ENCODE results near the gene LRRC7.

The LRRC7 gene

GRCh38 chr1:70048336-70049094, 480.8 kb downstream of the LRRC7 start:
- DNase-seq: no peak

- no peak for DNase-seq
Observed at GRCh38 chr1:70051926-70052325, 484.2 kb downstream of the LRRC7 start.

- no peak for DNase-seq
Observed at GRCh38 chr1:70057500-70057899, 489.8 kb downstream of the LRRC7 start.

- no peak for DNase-seq
Observed at GRCh38 chr1:70061231-70061630, 493.5 kb downstream of the LRRC7 start.

GRCh38 chr1:70063861-70064260, 496.1 kb downstream of the LRRC7 start:
- no peak for DNase-seq

- DNase-seq: no peak
Observed at GRCh38 chr1:70066711-70067110, 499.0 kb downstream of the LRRC7 start.

GRCh38 chr1:70071601-70072000, 503.9 kb downstream of the LRRC7 start:
- no peak for DNase-seq

- DNase-seq: no peak
Observed at GRCh38 chr1:70072231-70072751, 504.6 kb downstream of the LRRC7 start.

GRCh38 chr1:70075761-70076160, 508.0 kb downstream of the LRRC7 start:
- no peak for DNase-seq

- DNase-seq: no peak
Observed at GRCh38 chr1:70077066-70077465, 509.3 kb downstream of the LRRC7 start.

GRCh38 chr1:70079546-70079945, 511.8 kb downstream of the LRRC7 start:
- no peak for DNase-seq

- DNase-seq: no peak
Observed at GRCh38 chr1:70083519-70083918, 515.8 kb downstream of the LRRC7 start.

GRCh38 chr1:70084314-70084915, 516.7 kb downstream of the LRRC7 start:
- no peak for DNase-seq

GRCh38 chr1:70085521-70085920, 517.8 kb downstream of the LRRC7 start:
- DNase-seq: no peak

- no peak for DNase-seq
Observed at GRCh38 chr1:70086897-70087296, 519.2 kb downstream of the LRRC7 start.

GRCh38 chr1:70090141-70090540, 522.4 kb downstream of the LRRC7 start:
- DNase-seq: no peak

- no peak for DNase-seq
Observed at GRCh38 chr1:70090875-70091274, 523.2 kb downstream of the LRRC7 start.

- DNase-seq: no peak
Observed at GRCh38 chr1:70091811-70092210, 524.1 kb downstream of the LRRC7 start.

GRCh38 chr1:70092526-70092925, 524.8 kb downstream of the LRRC7 start:
- no peak for DNase-seq

- no peak for DNase-seq
Observed at GRCh38 chr1:70093250-70093975, 525.7 kb downstream of the LRRC7 start.

- DNase-seq: no peak
Observed at GRCh38 chr1:70101231-70101630, 533.5 kb downstream of the LRRC7 start.

GRCh38 chr1:70101774-70102173, 534.1 kb downstream of the LRRC7 start:
- no peak for DNase-seq

- DNase-seq: no peak
Observed at GRCh38 chr1:70103770-70104169, 536.0 kb downstream of the LRRC7 start.

- DNase-seq: no peak
Observed at GRCh38 chr1:70109241-70109640, 541.5 kb downstream of the LRRC7 start.
